Inflammatory macrophage (primary cell): ENCODE results near the gene PITRM1.

Experiments
- DNase-seq, 2 donors: peaks; one replicate each; pipeline ENCODE4 v3.0.0-alpha.2; 2020 to 2022

Gene PITRM1

DNA sequence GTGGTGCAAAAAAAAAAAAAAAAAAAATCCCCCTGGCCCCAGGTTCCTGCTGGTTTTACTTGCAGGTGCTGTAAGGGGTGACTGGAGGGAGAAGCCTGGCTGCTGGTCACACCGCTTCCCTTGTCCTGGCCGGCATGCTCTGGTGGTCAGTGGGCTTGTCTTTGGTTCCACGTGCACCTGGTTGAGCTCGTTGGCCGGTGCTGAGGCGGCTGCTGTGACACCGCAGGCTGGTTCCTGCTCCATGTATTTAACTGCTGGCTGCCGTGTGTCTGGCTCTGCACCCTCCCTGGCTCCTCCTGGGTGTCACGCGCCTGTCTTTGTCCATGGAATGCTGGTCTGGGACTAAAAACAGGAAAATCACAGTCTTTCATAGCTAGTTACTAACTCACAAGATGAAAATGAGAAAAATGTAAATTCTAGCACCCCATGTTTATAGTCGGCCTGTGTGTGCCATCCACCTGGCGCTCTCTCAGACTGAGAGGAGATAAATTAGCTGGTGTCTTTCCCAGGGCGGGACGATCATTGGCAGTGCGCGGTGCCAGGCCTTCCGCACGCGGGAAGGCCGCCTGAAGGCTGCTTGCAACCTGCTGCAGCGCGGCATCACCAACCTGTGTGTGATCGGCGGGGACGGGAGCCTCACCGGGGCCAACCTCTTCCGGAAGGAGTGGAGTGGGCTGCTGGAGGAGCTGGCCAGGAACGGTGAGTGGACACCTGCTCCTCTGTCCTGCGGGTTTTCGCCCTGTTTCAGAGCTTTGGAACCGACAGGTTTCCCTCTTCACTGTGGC is 71.5 kb downstream of the PITRM1 start:
- DNase-seq = no peak

DNA sequence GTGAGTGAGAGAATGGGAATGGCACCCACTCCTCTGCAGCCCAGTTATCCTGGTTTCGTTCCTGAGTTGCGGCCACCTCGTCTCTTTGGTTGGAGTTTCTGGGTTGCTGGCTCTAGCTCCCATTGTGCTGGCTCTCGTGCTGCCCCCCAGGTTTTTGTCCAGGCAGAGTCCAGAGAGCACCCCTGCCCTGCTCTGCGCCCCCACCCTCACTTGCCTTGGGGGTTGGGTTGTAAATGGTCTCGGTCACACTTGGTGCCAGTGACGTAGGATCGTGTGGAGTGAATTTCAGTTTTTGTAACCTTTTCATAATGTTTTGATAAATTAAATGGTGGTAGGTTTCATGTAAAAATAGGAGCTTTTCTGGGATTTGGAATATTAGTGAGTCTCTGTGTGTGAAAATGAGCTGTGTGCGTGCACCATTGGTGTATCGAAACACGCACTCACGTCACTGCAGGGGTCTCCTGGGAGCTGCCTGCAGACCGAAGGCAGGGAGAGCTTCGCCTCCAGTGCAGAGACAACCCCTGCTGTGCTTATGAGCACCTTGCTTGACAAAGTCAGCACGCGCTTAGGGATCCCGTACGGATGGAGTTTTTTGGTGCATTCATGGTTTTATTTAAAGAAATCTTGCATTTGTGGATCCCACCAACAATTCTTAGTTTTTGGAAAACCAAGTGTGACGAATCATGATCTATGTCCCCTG is 72.3 kb downstream of the PITRM1 start:
- DNase-seq = no peak

DNA sequence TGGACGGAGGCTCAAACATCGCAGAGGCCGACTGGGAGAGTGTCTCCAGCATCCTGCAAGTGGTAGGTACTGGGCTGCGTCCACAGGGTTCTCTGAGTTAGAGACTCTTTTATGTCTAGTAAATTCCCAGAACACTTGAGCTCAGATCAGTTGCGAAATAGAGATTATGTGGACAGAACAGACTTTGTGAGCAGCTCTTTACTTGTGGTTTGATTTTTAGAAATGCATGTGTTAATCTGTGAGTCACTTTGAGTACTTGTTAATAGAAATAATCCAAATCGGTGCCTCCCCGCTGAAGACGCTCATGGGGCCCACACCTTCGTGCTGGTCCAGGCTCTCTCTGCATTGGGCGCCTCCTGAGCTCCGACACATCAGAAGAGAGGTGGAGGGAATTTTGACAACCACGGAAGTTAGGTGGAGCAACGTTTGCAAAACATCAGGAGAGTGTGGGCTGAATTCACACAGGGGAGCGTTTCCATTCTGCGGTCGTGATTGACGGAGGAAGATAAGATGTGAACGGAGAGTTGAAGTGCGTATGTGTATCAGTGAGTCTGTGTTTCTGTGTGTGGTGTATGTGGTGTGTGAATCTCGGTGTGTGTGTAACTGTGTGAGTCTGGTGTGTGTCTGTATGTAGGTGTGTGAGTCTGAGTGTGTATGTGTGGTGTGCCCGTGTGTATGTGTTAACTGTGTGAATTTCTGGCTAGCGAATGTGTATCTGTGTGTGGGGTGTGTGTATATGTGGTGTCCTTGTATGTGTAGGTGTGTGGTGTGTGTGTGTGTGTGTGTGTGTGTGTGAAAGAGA is 73.1 kb downstream of the PITRM1 start:
- DNase-seq = peak; percentile 49 to 67

DNA sequence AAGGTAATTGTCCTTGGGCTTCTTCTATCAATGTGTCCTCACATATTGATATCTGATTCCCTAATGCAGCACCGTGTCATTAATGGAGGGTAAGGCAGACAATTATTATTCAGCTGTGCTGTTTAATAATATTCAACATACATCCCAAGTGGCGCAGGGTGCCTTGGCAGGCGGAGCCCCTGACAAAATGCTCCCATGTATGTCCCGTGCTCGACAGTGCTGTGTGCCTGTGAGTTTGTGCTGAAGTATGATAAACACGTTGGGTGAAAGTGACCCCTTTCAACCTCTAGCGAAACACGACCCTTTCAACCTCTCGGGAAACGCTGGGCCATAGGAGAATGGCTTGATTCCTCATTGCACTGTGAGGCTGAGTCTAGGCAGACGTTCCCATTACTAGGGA is 73.9 kb downstream of the PITRM1 start:
- no peak for DNase-seq

- no peak for DNase-seq
These were observed 75.4 kb downstream of the PITRM1 start for GRCh38 chr10:3097160-3097559.

DNA sequence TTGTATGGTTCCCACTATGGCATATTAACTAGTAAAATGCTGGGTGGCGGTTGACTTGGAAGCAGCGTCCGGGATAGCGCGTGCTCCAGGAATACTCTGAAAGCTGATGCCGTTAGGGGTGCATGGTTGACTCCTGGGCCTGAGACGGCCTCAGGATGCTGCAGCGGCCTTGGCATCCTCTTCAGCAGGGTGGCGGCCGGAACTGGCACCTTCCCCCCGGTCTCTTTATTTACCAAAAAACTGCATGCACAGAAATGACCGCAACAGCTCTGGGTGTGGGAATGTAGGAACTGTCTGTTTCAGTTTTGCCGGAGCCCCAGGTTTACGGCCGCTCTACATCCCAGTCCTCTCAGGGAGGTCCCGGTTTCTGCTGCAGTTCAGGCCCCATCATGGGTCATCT is 76.4 kb downstream of the PITRM1 start:
- DNase-seq = peak in 1 of 2 donors; percentile 24

- DNase-seq = peak; percentile 90 to 93
These were observed 77.0 kb downstream of the PITRM1 start for GRCh38 chr10:3095373-3096139.

GRCh38 chr10:3094609-3095036 is 78.0 kb downstream of the PITRM1 start:
- DNase-seq = no peak

DNA sequence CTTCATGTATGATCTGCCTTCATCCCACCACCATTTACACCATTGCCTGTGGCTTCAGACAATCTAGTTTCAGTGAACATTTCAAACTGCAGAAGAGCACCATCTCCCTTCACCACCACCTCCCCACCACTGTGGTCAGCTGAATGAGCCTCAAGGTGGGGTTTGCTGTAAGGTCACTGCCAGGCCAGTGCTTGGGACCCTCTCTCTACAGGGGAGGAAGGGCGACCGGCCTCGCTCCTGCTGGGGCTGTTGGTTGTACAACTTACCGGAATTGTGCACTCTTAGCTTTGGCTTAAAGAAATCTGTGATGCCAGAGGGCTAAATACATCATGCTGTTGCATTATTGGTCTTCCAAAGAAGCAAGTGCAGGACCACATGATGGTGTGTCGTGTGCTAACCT is 78.6 kb downstream of the PITRM1 start:
- DNase-seq = no peak

DNA sequence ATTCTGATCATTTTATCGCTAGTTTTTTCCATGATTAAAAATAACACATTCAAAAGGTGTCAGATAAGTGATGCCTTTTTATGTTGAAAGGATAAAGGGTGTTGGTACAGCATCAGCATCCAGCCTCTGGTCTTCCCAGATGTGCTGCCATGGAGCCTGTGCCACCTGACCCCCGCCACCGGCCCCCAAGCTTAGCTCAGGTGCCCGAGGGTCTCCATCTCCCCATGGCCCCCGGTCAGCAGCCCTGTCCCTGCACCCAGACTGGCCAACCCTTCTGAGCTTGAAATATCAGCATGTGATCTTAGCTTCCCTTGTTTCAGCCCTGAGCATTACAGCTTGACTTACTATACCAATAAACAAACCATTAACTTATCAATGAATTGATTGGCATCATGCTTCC is 80.7 kb downstream of the PITRM1 start:
- DNase-seq = no peak

DNA sequence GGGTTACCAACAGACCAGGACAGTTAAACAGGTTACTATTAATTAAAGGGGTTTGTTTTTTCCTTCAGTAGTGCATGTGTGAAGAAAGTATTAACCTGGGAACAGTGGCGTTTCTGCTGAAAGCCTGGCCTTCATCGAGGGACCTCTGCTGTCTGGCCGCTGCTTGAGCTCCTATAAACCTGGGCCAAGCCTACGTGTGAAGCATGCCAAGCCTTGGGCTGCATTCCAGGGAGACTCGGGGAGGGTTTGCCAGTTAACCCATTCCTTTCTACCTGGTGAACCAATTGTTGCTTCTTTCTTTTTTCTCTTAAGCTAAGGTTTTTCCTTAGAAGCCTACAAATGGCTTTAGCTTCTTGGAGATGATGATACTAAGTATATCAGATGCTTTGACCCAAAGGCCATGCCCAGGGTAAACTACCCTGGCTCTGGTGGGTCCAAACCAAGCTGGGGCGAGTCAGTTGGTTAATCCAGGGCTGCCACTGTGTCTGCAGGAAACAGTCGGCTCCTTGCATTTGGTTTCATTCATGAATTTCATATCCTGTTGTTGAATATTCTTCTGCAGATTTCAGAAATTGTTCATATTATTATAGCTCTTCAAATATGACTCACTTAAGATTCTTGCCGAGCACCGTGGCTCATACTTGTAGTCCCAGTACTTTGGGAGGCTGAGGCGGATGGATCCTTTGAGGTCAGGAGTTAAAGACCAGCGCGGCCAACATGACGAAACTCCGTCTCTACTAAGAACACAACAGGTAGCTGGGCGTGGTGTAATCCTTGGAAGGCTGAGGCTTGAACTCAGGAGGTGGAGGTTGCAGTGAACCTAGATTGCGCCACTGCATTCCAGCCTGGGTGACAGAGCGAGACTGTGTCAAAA is 81.4 kb downstream of the PITRM1 start:
- no peak for DNase-seq

- no peak for DNase-seq
These were observed 82.2 kb downstream of the PITRM1 start for GRCh38 chr10:3090388-3090787.
